Activated CD4-positive, alpha-beta T cell treated with anti-CD3 and anti-CD28 coated beads, Interleukin-2, Interleukin-4, amounts not matched to agents 100 ng/mL and 50 ng/mL, durations not matched to agents 16 hours and 8 hours (primary cell): ENCODE results near the gene ARHGAP15.

Experiments
- DNase-seq: peaks from one replicate; pipeline ENCODE4 v3.0.0-alpha.2; 2020; ENCODE audit warnings: low spot score

The ARHGAP15 gene

DNA sequence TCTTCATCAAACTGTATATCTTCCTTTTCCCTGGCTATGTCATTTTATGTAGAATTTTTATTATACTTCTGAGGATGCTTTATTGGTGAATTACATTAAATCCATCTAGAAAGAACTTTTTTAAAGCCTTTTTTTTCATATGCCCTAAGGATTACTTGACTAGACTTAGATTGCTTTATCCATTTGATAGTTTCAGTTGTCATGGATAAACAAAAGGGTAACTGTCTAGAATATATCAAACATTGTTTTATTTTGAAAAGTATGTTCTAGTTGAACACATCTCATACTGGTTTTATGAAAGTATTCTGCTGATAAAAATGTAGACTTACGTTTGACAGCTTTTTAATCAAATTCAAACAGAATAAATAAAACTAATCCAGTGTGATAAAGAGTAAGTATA, 639.8 kb downstream of the ARHGAP15 start:
- no peak for DNase-seq

DNA sequence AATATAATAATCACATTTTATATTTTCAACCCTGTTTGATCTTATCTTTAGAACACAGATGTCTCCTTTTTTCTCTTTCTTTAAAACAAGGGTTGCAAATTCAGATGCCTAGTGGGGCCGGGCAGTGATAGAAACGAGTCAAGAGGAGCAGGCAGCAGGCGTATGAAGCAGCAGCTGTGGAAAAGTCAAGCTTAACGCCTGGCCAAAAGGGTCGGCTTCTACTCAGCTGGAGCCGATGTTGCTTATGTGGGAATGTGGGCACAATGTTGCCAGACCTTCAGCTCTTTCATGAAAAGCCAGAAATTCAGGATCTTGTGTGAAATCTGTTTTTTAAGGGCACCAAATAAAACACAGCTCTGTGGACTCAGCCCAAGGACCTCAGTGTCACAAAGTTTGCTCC, 642.7 kb downstream of the ARHGAP15 start:
- DNase-seq: no peak

DNA sequence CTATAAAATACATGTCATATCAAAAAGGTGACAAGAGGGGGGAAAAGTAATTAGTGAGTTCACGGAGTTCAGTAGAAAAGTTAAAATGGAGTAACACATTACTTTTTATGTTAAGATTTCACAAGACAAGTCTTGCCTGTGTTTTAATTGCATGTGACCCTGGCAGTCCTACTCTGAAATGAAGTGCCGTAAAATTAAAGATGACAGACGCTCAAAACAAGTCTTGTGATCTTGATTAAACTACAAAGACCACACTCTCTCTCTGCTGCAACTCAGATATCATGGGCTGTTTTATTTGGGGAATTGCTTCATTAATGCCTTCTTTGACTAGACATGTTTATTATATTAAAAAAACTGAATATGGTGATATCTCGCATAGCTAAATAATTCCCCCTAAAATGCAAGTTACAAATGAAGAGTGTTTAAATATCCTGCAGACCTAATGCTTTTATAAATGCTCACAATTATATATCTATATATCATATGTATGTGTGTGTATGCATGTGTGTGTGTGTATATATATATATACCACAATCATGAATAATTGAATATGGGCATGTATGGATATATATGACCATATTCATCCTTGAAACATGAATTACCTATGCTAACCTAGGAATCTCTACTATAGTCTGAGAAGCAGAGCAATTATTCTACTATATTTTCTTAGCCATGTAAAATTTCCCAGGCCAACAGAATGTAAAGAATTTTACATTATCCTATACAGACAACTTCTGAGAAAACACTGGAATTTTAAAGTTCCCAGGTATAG, 647.5 kb downstream of the ARHGAP15 start:
- DNase-seq: no peak

DNA sequence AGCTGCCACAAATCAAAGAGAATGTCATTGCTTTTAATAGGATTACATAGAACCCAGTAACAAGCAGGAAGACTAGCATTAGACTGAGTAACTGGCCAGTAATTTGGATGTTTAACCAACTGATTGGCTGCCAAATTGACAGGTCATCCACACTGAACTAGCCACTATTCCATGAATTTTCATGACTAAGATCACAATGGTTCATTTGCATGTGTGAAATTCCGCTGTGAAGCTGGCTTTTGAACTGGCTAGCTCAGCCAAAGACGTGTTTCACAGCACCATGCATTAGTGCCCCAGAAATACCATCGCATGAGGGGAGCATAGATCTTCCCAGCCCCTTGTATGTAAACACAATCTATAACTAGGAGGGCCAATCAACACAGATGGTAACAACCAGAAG, 649.8 kb downstream of the ARHGAP15 start:
- no peak for DNase-seq

DNA sequence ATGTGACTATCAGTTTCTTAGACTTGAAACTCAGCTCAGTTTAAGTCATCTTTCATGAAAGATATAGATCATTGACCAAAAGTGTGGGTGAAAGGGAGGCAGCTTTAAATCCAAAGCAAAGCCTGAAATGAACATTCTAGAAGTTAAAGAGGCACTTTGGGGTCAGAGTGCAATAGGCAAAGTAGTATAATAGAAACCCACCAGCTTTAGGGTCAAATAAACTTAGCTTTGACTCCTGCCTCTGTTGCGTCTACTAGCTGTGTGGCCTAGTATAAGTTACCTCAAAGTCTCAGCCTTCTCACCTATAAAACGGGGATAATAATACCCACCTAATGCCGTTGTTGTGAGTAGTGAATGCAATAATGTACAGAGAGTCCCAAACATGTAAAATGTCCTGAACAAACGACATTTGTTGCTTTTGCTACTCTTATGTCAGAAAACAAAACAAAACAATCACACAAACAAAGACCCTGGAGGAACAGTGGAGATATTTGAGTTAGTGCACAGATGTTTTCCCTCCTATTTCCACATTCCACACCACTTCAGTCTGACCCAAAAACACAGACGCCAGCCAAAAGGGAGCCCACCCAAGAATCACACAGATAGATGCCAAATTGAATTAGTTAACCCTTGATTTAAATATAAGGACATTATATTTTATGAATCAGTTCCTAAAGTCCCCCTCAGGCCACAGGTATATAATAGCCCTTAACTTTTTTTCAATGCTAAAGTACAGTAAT, 657.0 kb downstream of the ARHGAP15 start:
- no peak for DNase-seq

DNA sequence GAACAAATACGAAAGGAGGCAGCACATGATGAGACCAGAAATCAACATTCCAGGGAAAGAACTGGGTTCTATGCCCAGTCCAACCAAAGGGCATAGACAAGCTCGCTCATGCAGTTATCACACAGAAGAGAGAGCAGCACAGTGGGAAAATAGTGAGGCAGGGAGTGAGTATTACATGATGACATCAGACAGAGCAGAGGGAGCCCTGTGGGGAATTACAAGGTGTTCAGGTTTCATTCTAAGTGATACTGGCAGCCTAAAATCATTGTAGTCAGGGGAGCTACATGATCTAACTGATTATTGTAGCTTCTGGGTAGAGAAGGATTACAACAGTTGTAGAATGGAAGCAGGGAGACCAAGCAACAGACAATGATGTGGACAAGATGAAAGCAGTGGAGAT, 658.5 kb downstream of the ARHGAP15 start:
- DNase-seq: no peak

DNA sequence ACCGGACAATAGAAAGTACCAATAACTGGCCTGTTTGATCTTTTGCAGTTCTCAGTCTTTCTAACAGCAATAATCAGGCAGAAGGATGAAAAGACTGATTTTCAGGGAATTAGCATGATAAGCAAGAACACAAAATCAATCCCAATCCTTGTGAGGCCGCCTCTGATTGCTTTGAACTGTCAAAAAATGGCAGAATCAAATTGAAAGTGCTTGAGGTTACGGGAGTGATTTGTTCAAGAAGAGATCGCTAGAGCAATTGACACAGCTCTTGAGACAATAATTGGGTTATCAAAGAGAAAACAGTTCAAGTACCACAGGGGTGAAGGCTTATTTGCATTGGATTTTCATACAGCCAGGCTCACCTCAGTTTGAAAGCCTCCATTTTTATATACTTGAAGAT, 663.4 kb downstream of the ARHGAP15 start:
- no peak for DNase-seq

DNA sequence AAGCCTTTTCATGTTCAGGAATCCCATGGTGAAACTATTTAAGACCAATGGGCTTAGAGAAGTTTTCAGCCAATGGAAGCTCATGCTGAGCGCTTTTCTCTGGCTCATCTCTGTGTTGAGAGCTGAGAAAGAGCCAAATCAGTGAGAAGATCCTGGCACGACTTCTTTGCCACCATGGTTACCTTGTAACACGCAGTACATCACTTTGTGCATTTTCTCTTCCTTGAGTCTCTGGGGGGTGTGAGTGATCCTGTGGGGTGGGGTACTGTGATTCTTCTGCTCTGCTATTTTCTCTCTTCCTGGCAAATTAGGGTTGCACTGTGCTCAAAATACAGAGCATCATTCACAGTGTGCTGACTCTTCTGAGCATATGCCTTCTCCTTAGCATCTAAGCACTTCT, 664.2 kb downstream of the ARHGAP15 start:
- DNase-seq: no peak

DNA sequence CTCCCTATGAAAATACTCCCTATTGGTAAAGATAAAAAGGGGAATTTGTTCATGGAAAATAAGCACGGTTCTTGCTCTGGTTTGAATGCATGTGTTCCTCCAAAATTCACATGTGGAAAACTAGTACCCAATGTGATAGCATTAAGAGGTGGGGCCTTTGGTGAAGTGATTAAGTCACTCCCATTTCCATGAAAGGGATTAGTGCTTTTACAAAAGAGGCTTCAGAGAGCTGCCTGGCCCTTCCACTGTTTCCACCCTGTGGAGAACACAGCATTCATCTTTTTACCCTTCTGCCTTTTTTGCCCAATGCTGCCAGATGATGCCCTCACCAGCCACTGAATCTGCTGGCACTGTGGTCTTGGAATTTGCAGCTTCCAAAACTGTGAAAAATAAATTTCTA, 666.8 kb downstream of the ARHGAP15 start:
- DNase-seq: no peak

DNA sequence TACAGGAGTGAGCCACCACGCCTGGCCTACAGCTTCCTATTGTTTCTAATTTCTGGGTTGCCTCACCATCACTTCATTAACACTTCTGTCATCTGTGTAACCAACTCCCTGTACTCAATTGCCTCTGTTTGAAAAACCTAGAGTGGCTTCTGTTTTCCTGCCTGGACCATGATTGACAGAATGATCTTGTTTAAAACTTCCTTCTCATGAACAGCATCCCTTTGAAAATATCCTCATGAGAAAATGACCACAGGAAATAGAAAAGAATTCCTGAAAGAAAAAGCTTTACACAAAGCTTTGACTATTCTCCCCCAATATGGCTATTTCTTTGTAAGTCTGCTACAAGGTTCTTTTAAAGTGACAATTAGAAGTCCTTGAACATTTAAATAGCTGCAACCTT, 672.3 kb downstream of the ARHGAP15 start:
- DNase-seq: no peak

DNA sequence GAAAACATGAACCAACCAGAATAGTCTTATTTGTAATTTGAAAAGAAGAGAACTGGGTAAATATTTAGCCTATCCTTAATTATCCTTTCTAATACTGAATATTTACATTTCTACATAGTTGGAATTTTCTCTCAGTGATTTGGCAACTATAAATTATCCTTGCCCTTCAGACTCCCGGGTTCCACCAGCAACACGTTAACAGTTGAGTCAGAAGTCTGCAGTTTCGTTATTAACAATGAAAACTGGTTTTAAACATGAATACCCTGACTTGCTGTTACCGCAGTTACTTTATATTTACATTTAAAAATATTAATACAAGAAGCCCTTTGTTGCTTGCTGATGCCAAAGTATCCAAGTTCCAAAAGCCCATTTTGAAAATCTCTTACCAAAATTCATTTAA, 673.0 kb downstream of the ARHGAP15 start:
- DNase-seq: peak; percentile 65

DNA sequence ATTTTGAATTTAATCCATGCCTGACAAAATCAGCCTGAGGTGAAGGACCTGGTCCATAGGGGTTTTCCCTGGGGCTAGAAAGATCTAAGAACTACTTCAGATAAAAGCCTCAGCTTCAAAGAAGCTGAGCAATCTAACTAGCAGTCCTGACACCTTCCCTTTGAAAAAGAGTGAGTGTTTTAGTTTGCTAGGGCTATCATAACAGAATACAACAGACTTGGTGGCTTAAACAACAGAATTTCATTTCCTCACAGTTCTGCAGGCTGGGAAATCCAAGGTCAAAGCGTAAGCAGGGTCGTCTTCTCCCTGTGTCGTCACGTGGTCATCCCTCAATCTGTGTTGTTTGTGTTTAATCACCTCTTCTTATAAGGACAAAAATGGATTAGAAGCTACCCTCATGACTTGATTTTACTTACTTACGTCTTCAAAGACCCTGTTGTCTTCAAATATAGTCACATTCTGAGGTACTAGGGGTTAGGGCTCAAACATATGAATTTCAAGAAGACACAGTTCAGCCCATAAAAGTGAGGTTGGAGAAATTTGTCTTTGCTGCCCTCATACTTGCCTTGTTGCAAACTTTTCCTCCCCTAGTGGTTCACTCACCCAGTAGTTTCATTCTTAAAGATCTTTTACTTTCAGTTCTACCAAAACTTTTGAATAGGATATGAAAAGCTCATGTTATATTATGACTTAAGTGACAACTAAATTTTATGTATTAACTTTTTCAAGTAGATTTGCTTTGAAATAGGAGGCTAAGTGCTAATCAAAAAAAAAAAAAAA, 673.8 kb downstream of the ARHGAP15 start:
- peak; percentile 57 for DNase-seq

DNA sequence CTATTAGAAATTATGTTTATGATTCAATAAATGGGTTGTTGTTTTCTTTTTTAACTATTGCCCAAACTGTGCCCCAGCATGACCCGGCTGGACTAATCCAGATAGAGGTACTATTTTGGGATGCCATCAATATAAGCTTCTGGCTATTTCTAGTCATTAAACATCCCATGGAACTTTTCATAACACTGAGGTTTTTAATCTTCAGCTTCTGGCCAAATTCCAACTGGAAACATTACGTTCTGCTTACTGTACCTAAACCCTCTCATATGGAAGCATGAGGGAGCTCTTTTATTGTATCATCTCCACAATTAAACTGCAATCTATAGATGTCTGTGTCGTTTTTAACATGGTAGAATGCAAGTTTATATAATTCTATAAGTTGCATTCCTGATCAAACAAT, 674.7 kb downstream of the ARHGAP15 start:
- DNase-seq: no peak

DNA sequence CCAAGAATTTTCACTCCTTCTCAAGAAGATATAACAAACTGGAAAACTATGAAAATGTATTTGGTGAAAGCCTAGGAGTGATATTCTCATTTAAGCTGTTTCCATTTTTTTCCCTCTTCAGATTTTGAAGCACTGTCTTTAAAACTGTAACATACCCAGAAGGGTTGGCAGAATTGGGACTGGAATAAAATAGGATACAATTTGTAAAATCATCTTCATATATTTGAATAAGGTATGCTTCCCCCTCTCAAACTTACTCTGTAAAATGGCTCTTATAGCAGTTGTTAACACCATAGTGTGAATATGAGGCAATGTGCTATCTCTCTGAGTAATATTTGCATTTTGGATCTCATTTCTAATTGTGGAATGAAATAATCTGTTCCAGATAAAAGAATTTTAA, 676.4 kb downstream of the ARHGAP15 start:
- DNase-seq: no peak

DNA sequence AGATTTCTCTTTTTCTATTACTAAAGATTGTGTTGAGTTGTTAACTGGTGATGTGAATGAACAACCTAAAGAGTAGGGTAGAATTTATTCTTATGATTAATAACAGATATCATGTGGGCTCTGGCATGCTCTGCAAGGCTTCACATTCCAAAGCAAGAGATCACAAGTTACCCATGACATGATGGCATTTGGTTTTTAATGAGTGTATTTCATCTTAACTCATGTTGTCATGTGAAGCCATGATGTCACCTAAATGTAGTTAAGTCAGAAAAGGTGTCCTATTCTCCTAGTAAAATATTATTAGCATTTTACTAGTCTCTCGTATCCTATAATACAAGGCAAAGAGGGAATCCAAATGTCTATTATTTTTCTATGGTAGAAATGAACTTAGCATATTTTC, 678.0 kb downstream of the ARHGAP15 start:
- DNase-seq: no peak

DNA sequence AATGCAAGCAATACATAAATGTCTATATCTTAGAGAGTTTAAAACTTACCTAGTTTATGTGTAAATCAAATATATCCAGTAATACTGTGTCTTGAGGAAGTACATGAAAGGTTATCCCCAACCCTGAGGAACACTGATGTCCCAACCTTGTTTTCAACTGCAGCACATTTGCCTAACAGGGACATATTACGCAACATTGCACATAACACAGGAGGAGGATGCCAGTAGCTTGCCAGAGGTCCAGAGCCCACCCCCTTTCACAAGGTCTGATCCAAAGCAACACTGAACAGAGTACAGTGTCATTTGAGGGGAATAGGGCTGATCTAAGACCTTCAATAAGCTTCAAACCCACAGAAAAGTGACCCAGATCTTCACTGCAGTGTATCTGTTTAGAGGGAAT, 678.5 kb downstream of the ARHGAP15 start:
- DNase-seq: no peak

DNA sequence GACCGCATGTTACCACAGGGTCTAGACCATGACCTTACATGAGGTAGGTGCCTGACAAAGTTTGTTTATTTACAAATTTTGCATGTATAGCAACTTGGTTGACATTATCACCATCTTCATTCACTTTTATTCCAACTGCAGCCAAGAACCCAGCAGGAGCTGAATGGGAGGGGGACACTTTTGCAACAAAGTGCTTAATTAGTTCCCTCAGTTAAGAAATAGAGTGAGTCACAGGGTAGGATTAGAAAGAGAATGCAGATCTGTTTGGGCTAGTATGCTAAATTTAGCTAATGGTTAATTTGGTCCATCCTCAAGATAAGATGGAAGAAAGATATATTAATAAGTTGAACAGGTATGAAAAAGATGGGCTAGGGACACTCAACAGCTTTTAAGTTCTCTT, 678.9 kb downstream of the ARHGAP15 start:
- no peak for DNase-seq

DNA sequence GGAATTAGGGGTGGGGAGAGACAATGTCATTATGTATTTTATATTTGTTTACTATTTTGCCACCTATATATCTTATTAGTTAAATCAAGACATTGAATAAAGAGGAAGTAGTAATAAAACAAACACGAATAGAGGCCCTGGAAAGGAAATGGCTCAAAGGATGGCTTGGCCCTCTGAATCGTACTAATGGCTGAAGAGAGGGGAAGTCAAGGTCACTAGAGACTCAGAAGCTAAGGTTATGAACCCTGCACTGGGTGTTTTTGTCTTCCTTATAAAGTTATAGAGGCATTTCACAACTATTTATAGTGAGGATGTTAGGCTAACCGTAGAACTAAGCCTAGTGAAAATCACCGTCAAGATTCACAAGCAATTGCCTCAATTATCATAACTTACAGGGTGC, 685.9 kb downstream of the ARHGAP15 start:
- DNase-seq: no peak

DNA sequence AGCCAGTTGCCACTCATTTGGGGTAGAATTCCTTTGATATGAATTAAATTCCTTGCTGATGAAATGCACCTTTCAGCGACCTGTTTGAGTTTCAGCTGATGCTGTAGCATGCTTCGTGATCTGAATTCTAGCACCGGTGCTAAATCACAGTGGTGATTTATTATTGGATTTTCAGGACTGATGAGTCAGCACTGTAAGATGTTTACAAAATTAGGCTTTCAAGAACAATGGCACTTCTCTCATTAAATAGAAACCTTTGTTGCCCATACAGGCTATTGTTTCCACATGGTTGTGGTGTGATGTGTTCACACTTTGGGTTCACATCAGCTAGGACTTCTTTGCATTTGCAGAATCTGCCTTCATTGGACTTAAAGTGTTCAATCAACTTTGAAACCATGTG, 687.7 kb downstream of the ARHGAP15 start:
- DNase-seq: no peak
